ENCODE data around the gene FGFBP3.

- no peak for TF ChIP-seq GATA2 (IDR thresholded peaks at IDR 0.05; ENCODE audit: low read depth, low read length)
- TF ChIP-seq GATA3 (IDR thresholded peaks at IDR 0.05; ENCODE audit: low read depth, low read length), result no peak
These were observed 14.3 kb upstream of the FGFBP3 start, which contains the start of gene BTAF1 for GRCh38 chr10:91923371-91924211.

Measured in SH-SY5Y (cell line).